Measurements from ENCODE around the gene TMEM218. TPM values are rescaled to one million over a fixed set of nuclear protein-coding genes. Genes with fewer than 3 reads are reported as not detected.

The TMEM218 gene
- total RNA-seq, 1 donor from 2014 or later, result 8.2 TPM

- no peak for DNase-seq (ENCODE audit: low read depth)
- H3K4me3 ChIP-seq (ENCODE audit: low read depth, low read length), result no peak overlapping the region
- no peak for TF ChIP-seq CTCF (conservative IDR thresholded peaks at IDR 0.05; ENCODE audit: low read depth, low read length)
Measured at GRCh38 chr11:125069008-125069407, 42.4 kb downstream of the TMEM218 start.

DNA sequence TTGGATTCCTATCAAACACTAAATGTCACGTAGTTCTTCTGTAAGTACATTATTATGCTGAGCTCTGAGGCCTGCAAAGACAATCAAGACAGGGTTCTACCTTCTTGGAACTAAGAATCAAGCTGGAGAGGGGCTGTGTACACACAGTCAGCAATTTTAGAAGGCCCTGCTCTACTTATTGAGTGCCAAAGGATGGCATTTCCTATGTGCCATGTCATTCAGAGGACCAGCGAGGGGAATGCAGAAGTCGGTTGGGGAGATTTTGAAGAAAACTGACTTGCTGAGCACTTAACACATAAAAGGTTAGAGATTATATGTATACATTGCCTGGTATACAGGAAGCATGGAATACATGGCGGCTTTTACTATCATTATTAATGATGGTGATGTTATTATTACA is 43.1 kb downstream of the TMEM218 start:
- no peak overlapping the region for H3K4me3 ChIP-seq (ENCODE audit: low read depth, low read length)
- TF ChIP-seq CTCF (conservative IDR thresholded peaks at IDR 0.05; ENCODE audit: low read depth, low read length), result no peak
- no peak for DNase-seq (ENCODE audit: low read depth)

DNA sequence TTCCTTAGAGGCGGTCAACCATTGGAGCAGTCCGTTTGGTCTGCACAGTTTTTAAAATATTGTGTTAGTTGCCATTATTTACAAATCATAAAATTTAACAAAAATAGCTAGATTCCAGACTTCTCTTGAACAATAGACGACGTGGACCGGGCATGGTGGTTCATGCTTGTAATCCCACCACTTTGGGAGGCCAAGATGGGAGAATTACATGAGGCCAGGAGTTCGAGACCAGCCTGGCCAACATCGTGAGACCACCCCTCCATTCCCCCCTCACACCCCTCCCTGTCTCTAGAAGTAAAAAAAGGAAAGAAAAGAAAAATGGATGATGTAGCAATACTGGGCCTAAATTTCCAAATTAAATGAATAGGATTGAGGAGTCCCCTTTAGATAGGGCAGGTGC is 47.4 kb downstream of the TMEM218 start:
- DNase-seq (ENCODE audit: low read depth), result no peak
- peak overlapping the region; percentile 68 for H3K4me3 ChIP-seq (ENCODE audit: low read depth, low read length)
- TF ChIP-seq CTCF (conservative IDR thresholded peaks at IDR 0.05; ENCODE audit: low read depth, low read length), result no peak

DNA sequence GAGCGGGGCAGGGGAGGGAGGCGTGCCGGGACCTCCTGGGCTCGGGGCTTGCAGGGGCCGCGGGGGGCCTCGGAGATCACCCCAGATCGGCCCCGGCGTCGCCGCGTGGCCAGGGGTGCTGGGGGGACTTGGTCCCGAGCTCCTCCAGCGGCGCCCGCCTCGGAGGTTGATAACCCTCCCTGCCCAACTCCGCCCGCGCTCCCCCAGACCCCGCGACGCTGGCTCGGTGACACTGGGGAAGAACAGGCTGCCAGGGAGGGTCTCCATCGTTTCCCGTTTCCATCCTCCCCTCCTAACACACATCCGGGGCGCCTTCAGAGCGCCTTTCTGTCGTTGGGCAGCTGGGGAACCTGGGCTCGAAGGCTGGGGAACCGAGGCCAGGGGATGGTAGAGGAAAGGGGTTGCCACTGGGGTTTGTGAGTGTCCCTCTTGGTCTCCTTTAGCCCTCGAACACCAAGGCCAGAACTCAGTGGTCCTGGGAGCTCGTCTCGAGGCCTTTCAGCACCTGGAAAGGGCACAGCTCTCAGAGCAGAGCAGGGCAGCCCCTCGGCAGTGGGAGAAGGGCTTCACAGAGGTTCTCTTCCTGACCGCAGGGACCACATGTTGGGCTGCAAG is 47.9 kb downstream of the TMEM218 start:
- H3K4me3 ChIP-seq (ENCODE audit: low read depth, low read length), result peak overlapping the region; percentile 68
- no peak for TF ChIP-seq CTCF (conservative IDR thresholded peaks at IDR 0.05; ENCODE audit: low read depth, low read length)
- DNase-seq (ENCODE audit: low read depth), result no peak

- TF ChIP-seq CTCF (conservative IDR thresholded peaks at IDR 0.05; ENCODE audit: low read depth, low read length), result peak; percentile 16
- DNase-seq (ENCODE audit: low read depth), result no peak
- H3K4me3 ChIP-seq (ENCODE audit: low read depth, low read length), result peak within 1 kb of the TSS; percentile 68
Measured at GRCh38 chr11:125062931-125063428, 48.4 kb downstream of the TMEM218 start, which contains the start of gene SLC37A2. Gene SLC37A2, plus strand, starts transcription at chr11:125063305. Its CDS starts 63 bp downstream, at chr11:125063368.

- TF ChIP-seq CTCF (conservative IDR thresholded peaks at IDR 0.05; ENCODE audit: low read depth, low read length), result no peak
- no peak for DNase-seq (ENCODE audit: low read depth)
- H3K4me3 ChIP-seq (ENCODE audit: low read depth, low read length), result peak overlapping the region; percentile 68
Measured at GRCh38 chr11:125062218-125062930, 49.1 kb downstream of the TMEM218 start.

All from epithelial cell of proximal tubule (primary cell).